Ovary (tissue), 9 donors: Measurements from ENCODE around the gene DDX54. TPM values are rescaled to one million over a fixed set of nuclear protein-coding genes. Genes with fewer than 3 reads are reported as not detected.

ENCODE experiments used
- DNase-seq, 5 donors: peaks; one replicate each; pipeline ENCODE4 v3.0.0-alpha.2; 2019 to 2020
- H3K27ac ChIP-seq, 2 donors: fragments of 200-600 bp; one replicate each; pipeline versions ENCODE4 v1.5.1 to v1.8.0; 2019 to 2022
- H3K27me3 ChIP-seq: fragments of 200-600 bp; one replicate; pipeline ENCODE4 v1.8.0; 2022
- H3K36me3 ChIP-seq: fragments of 200-600 bp; sonication (generic); one replicate; pipeline ENCODE4 v1.5.1; 2019
- H3K4me1 ChIP-seq: one replicate; pipeline ENCODE4 v1.8.1; 2013; ENCODE audit warnings: mild to moderate bottlenecking, moderate library complexity; ENCODE audit not compliant: insufficient read depth
- H3K4me3 ChIP-seq: fragments of 200-600 bp; sonication (generic); one replicate; pipeline ENCODE4 v1.5.1; 2017
- H3K9me3 ChIP-seq, 2 donors: fragments of 200-600 bp in 1 of 2; sonication (generic) in 1 of 2; one replicate each; pipeline versions ENCODE4 v1.5.1 to v1.8.1; 2013 to 2019; ENCODE audit warnings: mild to moderate bottlenecking in 1 of 2, moderate library complexity in 1 of 2
- EP300 ChIP-seq: sonication (generic); formaldehyde crosslinking; IDR thresholded peaks from one replicate; pipeline ENCODE4 v1.6.1; 2017; ENCODE audit warnings: antibody characterized with exemption
- POLR2A ChIP-seq: fragments of 450-650 bp; IDR thresholded peaks from one replicate; pipeline ENCODE4 v1.6.1; 2017; ENCODE audit warnings: antibody characterized with exemption, mild to moderate bottlenecking, moderate library complexity
- WGBS, 3 donors: extraction: QIAGEN DNeasy Blood & Tissue Kit in 1 of 3; methylation state at CpG; one replicate each; pipeline versions ENCODE4 v1.1.5 to v1.1.7; 2013 to 2017; 5-methylcytosine and 5-hydroxymethylcytosine counted together
- intact Hi-C, 4 donors: fragments of 100-400 bp; cut with DNase I; formaldehyde crosslinking; loops; one replicate each; pipeline versions ENCODE4 v1.11.0 to v1.15.1; 2022 to 2023
- polyA plus RNA-seq, 2 donors: library from polyadenylated mRNA; stranded (reverse); fragments of 200-250 nt in 1 of 2; fragments of 350-450 nt in 1 of 2; fragmentation: Illumina TruSeq in 1 of 2; extraction: RNeasy Lipid Tissue Mini Kit (QIAGEN cat#74804) in 1 of 2; gene quantifications; one replicate each; pipeline ENCODE4 v1.2.3, GENCODE V29; 2013 to 2014
- total RNA-seq, 7 donors: library from RNA; depleted of rRNA in 2 of 7; stranded (reverse); fragments of >200 nt in 2 of 7; fragmentation: NEBNext Ultra II Directional in 3 of 7; extraction: Animal tissue kit (Norgen Biotek cat#: 25700) in 3 of 7; gene quantifications; one replicate each; pipeline versions ENCODE4 v1.1.0 to v1.2.4, GENCODE V29; 2016 to 2023
- TF ChIP-seq, protein P1 (sequence below), 3 donors: fragments of 450-650 bp in 2 of 3; fragments of 200-600 bp in 1 of 3; IDR thresholded peaks; one replicate each; pipeline versions ENCODE4 v1.5.1 to v1.8.0; 2016 to 2022; ENCODE audit warnings: antibody characterized with exemption in 3 of 3, mild to moderate bottlenecking in 1 of 3
- donor health status: DM: no; HTN: no; CAD: no; lungs with moderate emphysema.
- donor health status: DM: no; HTN: no; CAD: no.
- donor health status: Bipolar disorder and iron deficiency.
- donor health status: DM: yes; HTN: yes; CAD: no.
- donor health status: DM: no; HTN: no; CAD: no.
- donor health status: DM: yes; HTN: yes; CAD: no.

DDX54 gene
- total and polyA plus RNA-seq, 9 donors = 10.8 to 77.5 (median 59.4) TPM

DNA sequence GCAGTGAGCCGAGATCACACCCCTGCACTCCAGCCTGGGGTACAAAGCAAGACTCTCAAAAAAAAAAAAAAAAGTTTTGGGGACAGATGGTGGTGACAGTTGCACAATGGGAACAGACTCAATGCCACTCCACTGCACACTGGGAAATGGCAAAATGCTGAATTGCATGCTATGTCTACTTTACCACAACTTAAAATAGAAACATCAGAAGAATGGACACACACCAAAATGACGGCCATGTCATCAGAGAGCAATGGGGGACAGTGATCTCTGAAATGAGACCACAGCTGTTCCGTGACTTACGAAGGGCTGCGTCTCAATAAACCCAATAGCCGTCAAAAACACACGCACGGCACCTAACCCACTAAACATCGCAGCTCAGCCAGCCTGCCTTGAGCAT is 13.7 kb downstream of the DDX54 start:
- no peaks in the 10 kb centered on the region for H3K27me3 ChIP-seq
- no peak overlapping the region for H3K4me3 ChIP-seq
- H3K4me1 ChIP-seq = peaks cover 4% of the 10 kb centered on the region
- no peaks in the 10 kb centered on the region for H3K36me3 ChIP-seq
- 93 to 97% (median 96%) methylated on average over 9 of the region's 9 CpGs for WGBS, 3 donors
- no peak for DNase-seq
- H3K9me3 ChIP-seq = no peaks in the 10 kb centered on the region
- no peak overlapping the region for H3K27ac ChIP-seq
- TF ChIP-seq EP300 (no peak), POLR2A (no peak)
- TF ChIP-seq, protein P1, sequence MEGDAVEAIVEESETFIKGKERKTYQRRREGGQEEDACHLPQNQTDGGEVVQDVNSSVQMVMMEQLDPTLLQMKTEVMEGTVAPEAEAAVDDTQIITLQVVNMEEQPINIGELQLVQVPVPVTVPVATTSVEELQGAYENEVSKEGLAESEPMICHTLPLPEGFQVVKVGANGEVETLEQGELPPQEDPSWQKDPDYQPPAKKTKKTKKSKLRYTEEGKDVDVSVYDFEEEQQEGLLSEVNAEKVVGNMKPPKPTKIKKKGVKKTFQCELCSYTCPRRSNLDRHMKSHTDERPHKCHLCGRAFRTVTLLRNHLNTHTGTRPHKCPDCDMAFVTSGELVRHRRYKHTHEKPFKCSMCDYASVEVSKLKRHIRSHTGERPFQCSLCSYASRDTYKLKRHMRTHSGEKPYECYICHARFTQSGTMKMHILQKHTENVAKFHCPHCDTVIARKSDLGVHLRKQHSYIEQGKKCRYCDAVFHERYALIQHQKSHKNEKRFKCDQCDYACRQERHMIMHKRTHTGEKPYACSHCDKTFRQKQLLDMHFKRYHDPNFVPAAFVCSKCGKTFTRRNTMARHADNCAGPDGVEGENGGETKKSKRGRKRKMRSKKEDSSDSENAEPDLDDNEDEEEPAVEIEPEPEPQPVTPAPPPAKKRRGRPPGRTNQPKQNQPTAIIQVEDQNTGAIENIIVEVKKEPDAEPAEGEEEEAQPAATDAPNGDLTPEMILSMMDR (IDR thresholded peaks at IDR 0.05) = no peak
- intact Hi-C loops = loop anchor here in 2 of 4 donors (5.0 to 10.0 kb wide), 2 partner anchors 119 to 263 kb away; no protein-coding TSS in a partner anchor

DNA sequence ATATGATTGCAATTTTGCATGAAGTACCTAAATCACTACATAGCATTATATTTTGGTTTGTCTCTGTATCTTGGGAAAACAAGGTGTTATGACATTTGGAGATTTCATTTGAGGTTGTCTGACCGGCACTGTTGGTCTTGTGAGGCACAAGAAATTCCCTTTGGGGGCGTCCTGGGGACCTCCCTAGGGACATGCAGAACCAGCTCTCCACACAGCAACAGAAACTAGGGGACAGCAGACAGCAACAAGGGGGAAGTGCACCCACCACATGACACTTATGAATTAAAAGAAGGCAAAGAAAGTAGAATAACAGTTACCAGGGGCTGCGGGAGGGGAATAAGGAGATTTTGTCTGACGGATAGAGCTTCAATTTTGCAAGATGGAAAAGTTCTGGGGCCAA is 14.4 kb downstream of the DDX54 start:
- no peaks in the 10 kb centered on the region for H3K9me3 ChIP-seq
- no peaks in the 10 kb centered on the region for H3K36me3 ChIP-seq
- H3K4me3 ChIP-seq = no peak overlapping the region
- DNase-seq = no peak
- H3K27ac ChIP-seq = no peak overlapping the region
- H3K27me3 ChIP-seq = no peaks in the 10 kb centered on the region
- intact Hi-C loops = loop anchor here in 2 of 4 donors (5.0 to 10.0 kb wide), 2 partner anchors 119 to 264 kb away; no protein-coding TSS in a partner anchor
- 90 to 93% (median 91%) methylated on average over 4 of the region's 4 CpGs for WGBS, 3 donors
- TF ChIP-seq EP300 = no peak
- TF ChIP-seq, protein P1 (IDR thresholded peaks at IDR 0.05) = no peak
- TF ChIP-seq POLR2A = no peak
- H3K4me1 ChIP-seq = peaks cover 4% of the 10 kb centered on the region

DNA sequence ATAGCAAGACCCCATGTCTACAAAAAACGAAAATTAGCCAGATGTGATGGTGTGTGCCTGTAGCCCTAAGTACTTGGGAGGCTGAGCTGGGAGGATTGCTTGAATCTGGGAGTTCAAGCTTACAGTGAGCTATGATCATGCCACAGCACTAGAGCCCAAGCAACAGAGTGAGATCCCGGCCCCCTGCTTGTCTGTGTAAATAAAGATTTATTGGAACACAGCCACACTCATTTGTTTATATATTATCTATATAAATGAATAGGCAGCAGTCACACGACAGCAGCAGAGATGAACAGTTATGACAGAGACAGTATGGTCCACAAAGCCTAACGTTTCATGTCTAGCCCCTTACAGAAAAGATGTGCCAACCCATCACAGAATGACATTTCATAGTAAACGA is 14.8 kb downstream of the DDX54 start:
- WGBS, 3 donors = 93 to 96% (median 95%) methylated on average over 5 of the region's 5 CpGs
- H3K9me3 ChIP-seq = no peaks in the 10 kb centered on the region
- intact Hi-C loops = loop anchor here in 2 of 4 donors (5.0 to 10.0 kb wide), 2 partner anchors 118 to 264 kb away; no protein-coding TSS in a partner anchor
- H3K27ac ChIP-seq = no peak overlapping the region
- TF ChIP-seq EP300 (no peak), POLR2A (no peak)
- TF ChIP-seq, protein P1 (IDR thresholded peaks at IDR 0.05) = no peak
- H3K4me3 ChIP-seq = no peak overlapping the region
- DNase-seq = no peak
- H3K27me3 ChIP-seq = no peaks in the 10 kb centered on the region
- no peaks in the 10 kb centered on the region for H3K36me3 ChIP-seq
- peaks cover 4% of the 10 kb centered on the region for H3K4me1 ChIP-seq

DNA sequence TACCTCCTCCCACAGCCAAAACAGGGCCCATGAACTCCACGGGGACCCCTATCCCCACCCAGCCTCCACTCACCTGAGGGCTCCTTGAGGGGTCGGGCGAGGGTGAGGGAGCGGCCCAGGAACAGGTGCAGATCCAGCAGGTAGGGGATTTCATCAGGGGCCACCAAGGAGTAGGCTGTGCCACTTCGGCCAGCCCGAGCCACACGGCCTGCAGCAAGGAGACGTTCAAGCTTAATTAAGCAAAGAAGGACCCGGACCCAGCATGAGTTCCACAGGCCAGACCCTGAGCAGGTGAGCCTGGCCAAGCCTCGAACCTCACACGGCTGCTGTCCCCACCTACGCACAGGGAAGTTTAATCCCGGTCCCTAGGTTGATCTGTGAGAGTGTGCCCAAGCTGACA is 15.6 kb downstream of the DDX54 start:
- H3K36me3 ChIP-seq = no peaks in the 10 kb centered on the region
- no peaks in the 10 kb centered on the region for H3K27me3 ChIP-seq
- no peak overlapping the region for H3K4me3 ChIP-seq
- intact Hi-C loops = loop anchor here in 3 of 4 donors (5.0 to 10.0 kb wide), 3 partner anchors 117 to 265 kb away; no protein-coding TSS in a partner anchor
- H3K4me1 ChIP-seq = peaks cover 4% of the 10 kb centered on the region
- DNase-seq = no peak
- WGBS, 3 donors = 93 to 94% (median 94%) methylated on average over 12 to 13 of the region's 13 CpGs
- TF ChIP-seq POLR2A = no peak
- no peak for TF ChIP-seq EP300
- TF ChIP-seq, protein P1 (IDR thresholded peaks at IDR 0.05) = no peak
- no peak overlapping the region for H3K27ac ChIP-seq
- H3K9me3 ChIP-seq = no peaks in the 10 kb centered on the region
